Activated CD4-positive, CD25-positive, alpha-beta regulatory T cell treated with anti-CD3 and anti-CD28 coated beads, Interleukin-2, amount 50 U/mL, for 24 hours (primary cell): ENCODE results near the gene TLE3.

Experiments used
- ATAC-seq, 2 donors: fragments of 150-1000 bp; cut with Tn5 transposase; one replicate each; pipeline ENCODE4 v1.10.0; 2021; ENCODE audit warnings: mild to moderate bottlenecking in 1 of 2, moderate library complexity in 1 of 2

TLE3 gene

GRCh38 chr15:69998541-69999391, 99.0 kb downstream of the TLE3 start:
- no peak for ATAC-seq

GRCh38 chr15:69997813-69998212, 99.9 kb downstream of the TLE3 start:
- ATAC-seq: no peak
